B cell (primary cell): ENCODE data around the gene PYROXD2.

Experiments used
- EZH2 ChIP-seq: IDR thresholded peaks from 2 replicates; pipeline ENCODE4 v1.6.1; 2012; ENCODE audit warnings: borderline replicate concordance, low read depth, mild to moderate bottlenecking, moderate library complexity, low read length; ENCODE audit not compliant: insufficient read depth, poor library complexity, severe bottlenecking
- TF ChIP-seq, protein P1 (sequence below): fragments of 200-600 bp; IDR thresholded peaks from one replicate; pipeline ENCODE4 v1.8.0; 2022; ENCODE audit warnings: antibody characterized with exemption, mild to moderate bottlenecking

DNA sequence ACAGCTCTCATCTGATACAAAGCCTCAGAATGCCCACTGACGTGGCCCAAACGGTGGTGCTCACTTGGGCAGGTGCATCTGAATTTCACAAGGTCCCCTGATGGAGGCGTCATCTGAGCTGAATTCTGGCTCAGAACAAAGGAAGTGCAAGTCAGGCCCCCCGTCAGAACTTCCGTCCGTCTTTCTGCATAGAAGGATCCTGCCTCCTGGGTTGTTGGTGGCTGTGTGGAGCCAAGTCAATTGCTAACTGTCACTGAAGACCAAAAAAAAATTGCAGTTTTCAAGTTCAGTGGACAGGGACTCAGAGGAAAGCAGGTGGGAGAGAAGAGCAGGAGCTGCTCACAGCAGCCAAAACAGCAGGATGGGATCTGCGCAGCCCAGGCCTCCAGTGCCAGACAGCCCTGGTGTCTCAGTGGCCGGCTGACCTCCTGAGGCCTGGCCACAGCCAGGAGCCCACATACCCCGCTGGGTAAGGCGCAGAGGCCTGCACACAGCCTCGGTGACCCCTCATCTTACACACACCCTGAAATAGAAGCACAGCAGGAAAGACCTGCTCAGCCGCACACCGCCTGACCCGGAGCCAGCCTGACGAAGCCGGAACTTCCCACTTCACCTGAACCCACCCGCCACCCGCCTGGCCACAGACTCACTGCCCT is 49.4 kb downstream of the PYROXD2 start:
- TF ChIP-seq, protein P1, sequence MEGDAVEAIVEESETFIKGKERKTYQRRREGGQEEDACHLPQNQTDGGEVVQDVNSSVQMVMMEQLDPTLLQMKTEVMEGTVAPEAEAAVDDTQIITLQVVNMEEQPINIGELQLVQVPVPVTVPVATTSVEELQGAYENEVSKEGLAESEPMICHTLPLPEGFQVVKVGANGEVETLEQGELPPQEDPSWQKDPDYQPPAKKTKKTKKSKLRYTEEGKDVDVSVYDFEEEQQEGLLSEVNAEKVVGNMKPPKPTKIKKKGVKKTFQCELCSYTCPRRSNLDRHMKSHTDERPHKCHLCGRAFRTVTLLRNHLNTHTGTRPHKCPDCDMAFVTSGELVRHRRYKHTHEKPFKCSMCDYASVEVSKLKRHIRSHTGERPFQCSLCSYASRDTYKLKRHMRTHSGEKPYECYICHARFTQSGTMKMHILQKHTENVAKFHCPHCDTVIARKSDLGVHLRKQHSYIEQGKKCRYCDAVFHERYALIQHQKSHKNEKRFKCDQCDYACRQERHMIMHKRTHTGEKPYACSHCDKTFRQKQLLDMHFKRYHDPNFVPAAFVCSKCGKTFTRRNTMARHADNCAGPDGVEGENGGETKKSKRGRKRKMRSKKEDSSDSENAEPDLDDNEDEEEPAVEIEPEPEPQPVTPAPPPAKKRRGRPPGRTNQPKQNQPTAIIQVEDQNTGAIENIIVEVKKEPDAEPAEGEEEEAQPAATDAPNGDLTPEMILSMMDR, result no peak
- TF ChIP-seq EZH2, result no peak
